B cell (primary cell): ENCODE measurements around the gene ERC1. TPM values are rescaled to one million over a fixed set of nuclear protein-coding genes. Genes with fewer than 3 reads are reported as not detected.

ENCODE experiments used
- ATAC-seq: fragments of 200-7000 bp; cut with Tn5 transposase; one replicate; pipeline ENCODE4 v1.10.0; 2021; ENCODE audit warnings: low read depth, mild to moderate bottlenecking, moderate number of reproducible peaks, moderate library complexity
- CTCF ChIA-PET: fragments of 350-600 bp; sonication (Branson Sonifier 250); formaldehyde crosslinking; loops from one replicate; lab custom pipeline; 2021; ENCODE audit warnings: antibody characterized with exemption, inconsistent platforms; lab: Charles Lee
- POLR2A ChIA-PET: fragments of 350-600 bp; sonication (Branson Sonifier 250); formaldehyde crosslinking; loops from one replicate; lab custom pipeline; 2021; ENCODE audit warnings: antibody characterized with exemption; lab: Charles Lee
- DNase-seq: peaks from one replicate; pipeline ENCODE4 v3.0.0; 2013
- H2AFZ ChIP-seq: 2 replicates; pipeline ENCODE4 v1.6.1; 2012; ENCODE audit warnings: mild to moderate bottlenecking, low read depth, low read length; ENCODE audit not compliant: insufficient read depth, poor library complexity, severe bottlenecking
- H3K27ac ChIP-seq, 2 donors: 1 replicate in 1 of 2; 2 replicates in 1 of 2; pipeline ENCODE4 v1.5.1; 2012 to 2013; ENCODE audit warnings: low read length in 2 of 2, mild to moderate bottlenecking in 2 of 2, moderate library complexity in 1 of 2
- H3K27me3 ChIP-seq, 4 experiments: fragments of 200-600 bp in 1 of 4; sonication (generic) in 1 of 4; replicated peaks in 1 of 4; 1 replicate in 2 of 4; 2 replicates in 2 of 4; pipeline versions ENCODE4 v1.6.1 to v1.7.0; 2013 to 2016; ENCODE audit warnings: low read length in 3 of 4, mild to moderate bottlenecking in 2 of 4, mixed read lengths in 1 of 4, moderate library complexity in 1 of 4; ENCODE audit not compliant: insufficient read depth in 4 of 4, control insufficient read depth in 3 of 4; ENCODE audit errors: control extremely low read depth in 1 of 4
- H3K36me3 ChIP-seq, 2 experiments: replicated peaks in 1 of 2; 1 replicate in 1 of 2; 2 replicates in 1 of 2; pipeline versions ENCODE4 v1.6.1 to v1.7.1; 2013; ENCODE audit warnings: low read length in 1 of 2; ENCODE audit not compliant: insufficient read depth in 2 of 2, control insufficient read depth in 1 of 2; ENCODE audit errors: control extremely low read depth in 1 of 2, extremely low read depth in 1 of 2
- H3K4me1 ChIP-seq, 2 donors: fragments of 200-600 bp in 1 of 2; sonication (generic) in 1 of 2; 1 replicate in 1 of 2; 2 replicates in 1 of 2; pipeline versions ENCODE4 v1.5.1 to v1.6.1; 2013 to 2017; ENCODE audit warnings: low read length in 2 of 2; ENCODE audit not compliant: control insufficient read depth in 2 of 2, insufficient read depth in 2 of 2
- H3K4me2 ChIP-seq: replicated peaks from 2 replicates; pipeline ENCODE3; 2012; ENCODE audit warnings: mild to moderate bottlenecking, low read depth, low read length; ENCODE audit not compliant: poor library complexity, severe bottlenecking
- H3K4me3 ChIP-seq, 5 experiments: fragments of 200-600 bp in 1 of 5; sonication (generic) in 1 of 5; 1 replicate in 3 of 5; 2 replicates in 2 of 5; pipeline versions ENCODE4 v1.5.1 to v1.7.0; 2011 to 2016; ENCODE audit warnings: low read length in 4 of 5, mild to moderate bottlenecking in 4 of 5, low read depth in 2 of 5, control low read depth in 1 of 5, moderate library complexity in 1 of 5; ENCODE audit not compliant: insufficient read depth in 1 of 5; ENCODE audit errors: control extremely low read depth in 1 of 5, extremely low read depth in 1 of 5
- H3K79me2 ChIP-seq: fragments of 200-600 bp; sonication (generic); one replicate; pipeline ENCODE4 v1.6.0; 2016; ENCODE audit warnings: low read length; ENCODE audit not compliant: control insufficient read depth, insufficient read depth
- H3K9ac ChIP-seq: fragments of 200-600 bp; sonication (generic); 2 replicates; pipeline ENCODE4 v1.6.1; 2017; ENCODE audit warnings: mild to moderate bottlenecking, low read length, moderate library complexity
- H3K9me3 ChIP-seq, 3 donors: one replicate each; pipeline versions ENCODE4 v1.6.1 to v1.7.1; 2013; ENCODE audit warnings: low read length in 2 of 3; ENCODE audit not compliant: control insufficient read depth in 2 of 3, insufficient read depth in 1 of 3; ENCODE audit errors: control extremely low read depth in 1 of 3
- H4K20me1 ChIP-seq: 2 replicates; pipeline ENCODE4 v1.6.0; 2012; ENCODE audit warnings: mild to moderate bottlenecking, low read length; ENCODE audit not compliant: insufficient read depth, control insufficient read depth, poor library complexity, severe bottlenecking
- H3K27ac Mint-ChIP-seq: one replicate; pipeline ENCODE4 v1.8.0; 2021; ENCODE audit warnings: mixed read lengths
- H3K27me3 Mint-ChIP-seq: one replicate; pipeline ENCODE4 v1.8.0; 2021; ENCODE audit warnings: mixed read lengths
- H3K4me1 Mint-ChIP-seq: one replicate; pipeline ENCODE4 v1.8.0; 2021; ENCODE audit warnings: mixed read lengths
- H3K4me3 Mint-ChIP-seq: one replicate; pipeline ENCODE4 v1.8.0; 2021; ENCODE audit warnings: mixed read lengths
- H3K9me3 Mint-ChIP-seq: one replicate; pipeline ENCODE4 v1.8.0; 2022; ENCODE audit warnings: mixed read lengths; ENCODE audit not compliant: insufficient read depth
- CTCF ChIP-seq: fragments of 200-600 bp; IDR thresholded peaks from one replicate; pipeline ENCODE4 v1.8.0; 2022; ENCODE audit warnings: antibody characterized with exemption, mild to moderate bottlenecking
- EZH2 ChIP-seq: IDR thresholded peaks from 2 replicates; pipeline ENCODE4 v1.6.1; 2012; ENCODE audit warnings: borderline replicate concordance, low read depth, mild to moderate bottlenecking, moderate library complexity, low read length; ENCODE audit not compliant: insufficient read depth, poor library complexity, severe bottlenecking
- WGBS: methylation state at CpG from one replicate; pipeline ENCODE4 v1.1.5; 2013; ENCODE audit warnings: missing lambda C conversion rate; ENCODE audit not compliant: insufficient coverage; 5-methylcytosine and 5-hydroxymethylcytosine counted together
- intact Hi-C: fragments of 100-400 bp; cut with micrococcal nuclease; formaldehyde crosslinking; loops from one replicate; pipeline ENCODE4 v1.10.0; 2022
- polyA plus RNA-seq: library from polyadenylated mRNA; depleted of rRNA; stranded (reverse); fragments of >200 nt; gene quantifications from 2 replicates; pipeline ENCODE4 v1.2.3, GENCODE V29; 2012
- total RNA-seq, 2 donors: library from RNA; stranded (reverse); fragments of 120-200 nt in 1 of 2; gene quantifications; 1 replicate in 1 of 2; 2 replicates in 1 of 2; pipeline versions ENCODE4 v1.2.3 to v1.2.4, GENCODE V29; 2013 to 2022

The ERC1 gene
- total and polyA plus RNA-seq, 2 donors (not counting 1 experiment from before 2014, with no cell fraction given): 4.0 to 77.6 TPM

GRCh38 chr12:1107669-1108068, 116.6 kb downstream of the ERC1 start:
- Mint-ChIP-seq H3K4me1 (peaks cover 14% of the 10 kb centered on the region), H3K9me3 (no peaks in the 10 kb centered on the region), H3K27me3 (no peaks in the 10 kb centered on the region), H3K27ac (no peak overlapping the region), H3K4me3 (no peak overlapping the region)
- Histone ChIP-seq H2AFZ (no peak overlapping the region), H4K20me1 (no peaks in the 10 kb centered on the region), H3K4me1 (peaks cover 5 to 8% of the 10 kb centered on the region in 2 donors), H3K4me3 (no peak overlapping the region), H3K4me2 (no peak overlapping the region), H3K9ac (no peak overlapping the region), H3K36me3 (peaks cover 0 to 3% of the 10 kb centered on the region in 2 experiments), H3K9me3 (no peaks in the 10 kb centered on the region), H3K79me2 (no peaks in the 10 kb centered on the region), H3K27me3 (no peaks in the 10 kb centered on the region), H3K27ac (no peak overlapping the region)
- intact Hi-C loops: no loop called here
- DNase-seq: no peak
- no peak for TF ChIP-seq CTCF
- no peak for TF ChIP-seq EZH2
- CTCF ChIA-PET: interaction anchor here (1.3 to 3.4 kb wide), 3 partner anchors 10 to 498 kb away, joined by 5 to 29 read pairs (median 13); no protein-coding TSS in a partner anchor
- POLR2A ChIA-PET: no interaction called here
- no peak for ATAC-seq

GRCh38 chr12:1108276-1108675, 117.3 kb downstream of the ERC1 start:
- Histone ChIP-seq H2AFZ (no peak overlapping the region), H4K20me1 (no peaks in the 10 kb centered on the region), H3K4me3 (no peak overlapping the region), H3K9me3 (no peaks in the 10 kb centered on the region), H3K79me2 (no peaks in the 10 kb centered on the region), H3K9ac (no peak overlapping the region), H3K4me2 (no peak overlapping the region), H3K4me1 (peaks cover 5 to 8% of the 10 kb centered on the region in 2 donors), H3K27ac (no peak overlapping the region), H3K27me3 (no peaks in the 10 kb centered on the region), H3K36me3 (peaks cover 0 to 5% of the 10 kb centered on the region in 2 experiments)
- CTCF ChIA-PET: interaction anchor here (1.3 to 3.4 kb wide), 3 partner anchors 10 to 497 kb away, joined by 5 to 29 read pairs (median 13); no protein-coding TSS in a partner anchor
- H3K4me3 Mint-ChIP-seq: no peak overlapping the region
- H3K4me1 Mint-ChIP-seq: peaks cover 13% of the 10 kb centered on the region
- DNase-seq (peak; percentile 68), ATAC-seq (peak; percentile 86)
- WGBS: 100% methylated on average over 1 of the region's 1 CpG
- H3K27me3 Mint-ChIP-seq: no peaks in the 10 kb centered on the region
- no peak overlapping the region for H3K27ac Mint-ChIP-seq
- POLR2A ChIA-PET: no interaction called here
- intact Hi-C loops: no loop called here
- no peak for TF ChIP-seq EZH2
- TF ChIP-seq CTCF: no peak
- H3K9me3 Mint-ChIP-seq: no peaks in the 10 kb centered on the region
